ENCODE results near the gene TARDBP.
"Not testable (repeated sequence)": the region's sequence is repeated elsewhere in the genome, so short reads cannot be mapped to it uniquely, and the experiment has no call there.

TARDBP gene

GRCh38 chr1:11013160-11013531 lies 692 bp downstream of the TARDBP start:
- Histone ChIP-seq H3K27ac (peak overlapping the region; percentile 87 to 96), H3K9me3 (no peaks in the 10 kb centered on the region), H3K36me3 (peaks cover 41 to 46% (median 44%) of the 10 kb centered on the region in 3 donors), H3K27me3 (no peaks in the 10 kb centered on the region), H3K4me1 (peaks cover 0 to 40% (median 31%) of the 10 kb centered on the region in 4 donors), H3K4me3 (peak overlapping the region; percentile 77 to 97)
- TF ChIP-seq, protein P1, sequence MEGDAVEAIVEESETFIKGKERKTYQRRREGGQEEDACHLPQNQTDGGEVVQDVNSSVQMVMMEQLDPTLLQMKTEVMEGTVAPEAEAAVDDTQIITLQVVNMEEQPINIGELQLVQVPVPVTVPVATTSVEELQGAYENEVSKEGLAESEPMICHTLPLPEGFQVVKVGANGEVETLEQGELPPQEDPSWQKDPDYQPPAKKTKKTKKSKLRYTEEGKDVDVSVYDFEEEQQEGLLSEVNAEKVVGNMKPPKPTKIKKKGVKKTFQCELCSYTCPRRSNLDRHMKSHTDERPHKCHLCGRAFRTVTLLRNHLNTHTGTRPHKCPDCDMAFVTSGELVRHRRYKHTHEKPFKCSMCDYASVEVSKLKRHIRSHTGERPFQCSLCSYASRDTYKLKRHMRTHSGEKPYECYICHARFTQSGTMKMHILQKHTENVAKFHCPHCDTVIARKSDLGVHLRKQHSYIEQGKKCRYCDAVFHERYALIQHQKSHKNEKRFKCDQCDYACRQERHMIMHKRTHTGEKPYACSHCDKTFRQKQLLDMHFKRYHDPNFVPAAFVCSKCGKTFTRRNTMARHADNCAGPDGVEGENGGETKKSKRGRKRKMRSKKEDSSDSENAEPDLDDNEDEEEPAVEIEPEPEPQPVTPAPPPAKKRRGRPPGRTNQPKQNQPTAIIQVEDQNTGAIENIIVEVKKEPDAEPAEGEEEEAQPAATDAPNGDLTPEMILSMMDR (IDR thresholded peaks at IDR 0.05), result no peak
- no peak for DNase-seq
- intact Hi-C loops (cut with DNase I; ENCODE audit: low total_unique reads), result loop anchor here (5.0 kb wide), 1 partner anchor 1101 kb away; the partner anchor contains the start of gene CTNNBIP1

DNA sequence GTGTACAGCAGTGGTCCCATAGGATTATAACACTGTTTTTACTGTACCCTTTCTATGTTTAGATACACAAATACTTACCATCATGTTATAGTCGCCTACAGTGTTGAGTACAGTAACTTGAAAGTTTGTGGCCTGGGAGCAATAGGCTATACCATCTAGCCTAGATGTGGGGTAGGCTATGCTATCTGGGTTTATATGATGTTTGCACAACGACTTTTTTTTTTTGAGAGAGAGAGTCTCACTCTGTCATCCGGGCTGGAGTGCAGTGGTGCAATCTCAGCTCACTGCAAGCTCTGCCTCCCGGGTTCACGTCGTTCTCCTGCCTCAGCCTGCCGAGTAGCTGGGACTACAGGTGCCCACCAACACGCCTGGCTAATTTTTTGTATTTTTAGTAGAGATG lies 6.9 kb downstream of the TARDBP start:
- H3K9me3 ChIP-seq; intact Hi-C loops (cut with DNase I; ENCODE audit: low total_unique reads); H3K27ac ChIP-seq; DNase-seq; H3K27me3 ChIP-seq; H3K4me3 ChIP-seq: not testable (repeated sequence)
- Histone ChIP-seq H3K4me1 (peaks cover 0 to 24% (median 20%) of the 10 kb centered on the region in 4 donors), H3K36me3 (peaks cover 93 to 100% (median 99%) of the 10 kb centered on the region in 3 donors)

DNA sequence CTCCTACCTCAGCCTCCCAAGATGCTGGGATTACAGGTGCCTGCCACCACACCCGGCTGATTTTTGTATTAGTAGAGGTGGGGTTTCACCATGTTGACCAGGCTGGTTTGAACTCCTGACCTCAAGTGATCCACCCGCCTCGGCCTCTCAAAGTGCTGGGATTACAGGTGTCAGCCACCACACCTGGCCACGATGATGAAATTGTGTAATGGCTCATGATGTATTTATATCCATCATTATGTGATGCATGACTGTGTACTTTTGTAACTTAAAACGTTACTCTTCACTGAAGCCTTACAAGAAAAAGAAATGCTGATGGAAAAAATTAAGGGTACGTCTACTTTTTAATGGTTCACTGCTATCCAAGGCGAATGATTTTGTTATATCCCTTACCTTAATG lies 7.5 kb downstream of the TARDBP start:
- Histone ChIP-seq H3K4me3 (no peak overlapping the region), H3K4me1 (peaks cover 0 to 18% (median 14%) of the 10 kb centered on the region in 4 donors), H3K27ac (no peak overlapping the region), H3K27me3 (no peaks in the 10 kb centered on the region), H3K9me3 (no peaks in the 10 kb centered on the region), H3K36me3 (peaks cover 93 to 100% (median 99%) of the 10 kb centered on the region in 3 donors)
- intact Hi-C loops (cut with DNase I; ENCODE audit: low total_unique reads), result no loop called here
- no peak for DNase-seq
- TF ChIP-seq, protein P1 (IDR thresholded peaks at IDR 0.05), result no peak

- no peaks in the 10 kb centered on the region for H3K9me3 ChIP-seq
- no peak overlapping the region for H3K27ac ChIP-seq
- TF ChIP-seq, protein P1 (IDR thresholded peaks at IDR 0.05), result no peak
- H3K27me3 ChIP-seq, result no peaks in the 10 kb centered on the region
- no peak for DNase-seq
- peaks cover 89 to 93% (median 93%) of the 10 kb centered on the region in 3 donors for H3K36me3 ChIP-seq
- H3K4me3 ChIP-seq, result no peak overlapping the region
- intact Hi-C loops (cut with DNase I; ENCODE audit: low total_unique reads), result no loop called here
- H3K4me1 ChIP-seq, result peaks cover 0 to 3% (median 0%) of the 10 kb centered on the region in 4 donors
Measured at GRCh38 chr1:11023201-11023600, 10.7 kb downstream of the TARDBP start.

GRCh38 chr1:11024154-11024873 lies 11.9 kb downstream of the TARDBP start:
- Histone ChIP-seq H3K4me3 (no peak overlapping the region), H3K27ac (no peak overlapping the region), H3K4me1 (peaks cover 0 to 2% (median under 1%) of the 10 kb centered on the region in 4 donors), H3K36me3 (peaks cover 77 to 87% (median 83%) of the 10 kb centered on the region in 3 donors), H3K9me3 (no peaks in the 10 kb centered on the region), H3K27me3 (no peaks in the 10 kb centered on the region)
- intact Hi-C loops (cut with DNase I; ENCODE audit: low total_unique reads), result no loop called here
- TF ChIP-seq, protein P1 (IDR thresholded peaks at IDR 0.05), result no peak
- no peak for DNase-seq

DNA sequence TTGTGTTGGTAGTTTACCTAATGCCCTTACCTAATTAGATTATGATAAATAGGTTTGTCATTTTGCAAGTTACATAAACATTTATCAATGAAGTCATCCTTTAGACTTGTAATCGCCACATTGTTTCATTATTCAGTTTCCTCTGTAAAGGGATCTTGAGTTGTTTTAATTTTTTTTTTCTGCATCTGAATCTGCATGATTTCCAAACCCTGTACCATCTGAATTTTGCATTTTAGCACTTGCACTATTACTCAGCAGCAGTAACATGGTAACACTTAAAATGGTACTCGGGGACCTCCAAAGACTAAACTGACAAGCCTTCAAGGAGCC lies 12.4 kb downstream of the TARDBP start:
- Histone ChIP-seq H3K27me3 (no peaks in the 10 kb centered on the region), H3K4me3 (no peak overlapping the region), H3K9me3 (no peaks in the 10 kb centered on the region), H3K4me1 (peaks cover 0 to 7% (median 4%) of the 10 kb centered on the region in 4 donors), H3K27ac (no peak overlapping the region), H3K36me3 (peaks cover 74 to 85% (median 77%) of the 10 kb centered on the region in 3 donors)
- TF ChIP-seq, protein P1 (IDR thresholded peaks at IDR 0.05), result no peak
- DNase-seq, result no peak
- intact Hi-C loops (cut with DNase I; ENCODE audit: low total_unique reads), result no loop called here
